Immature natural killer cell (primary cell): Measurements from ENCODE around the gene FBF1. TPM values are rescaled to one million over a fixed set of nuclear protein-coding genes. Genes with fewer than 3 reads are reported as not detected.

Experiments used
- DNase-seq, 3 donors: peaks; one replicate each; pipeline ENCODE4 v3.0.0; 2022; ENCODE audit warnings: mixed read lengths in 1 of 3
- H3K27ac Mint-ChIP-seq, 6 donors: one replicate each; pipeline ENCODE4 v1.8.0; 2020; ENCODE audit warnings: mixed read lengths in 6 of 6, mild to moderate bottlenecking in 5 of 6, inconsistent platforms in 4 of 6, moderate library complexity in 3 of 6
- H3K27me3 Mint-ChIP-seq, 3 donors: one replicate each; pipeline ENCODE4 v1.8.0; 2020 to 2021; ENCODE audit warnings: low read depth in 3 of 3, mild to moderate bottlenecking in 3 of 3, mixed read lengths in 3 of 3, moderate library complexity in 3 of 3, inconsistent platforms in 1 of 3
- H3K36me3 Mint-ChIP-seq, 3 donors: one replicate each; pipeline ENCODE4 v1.8.0; 2020; ENCODE audit warnings: mixed read lengths in 3 of 3, inconsistent platforms in 2 of 3, mild to moderate bottlenecking in 2 of 3
- H3K4me1 Mint-ChIP-seq, 2 donors: one replicate each; pipeline ENCODE4 v1.8.0; 2020; ENCODE audit warnings: inconsistent platforms in 2 of 2, mild to moderate bottlenecking in 2 of 2, mixed read lengths in 2 of 2, moderate library complexity in 1 of 2
- H3K4me3 Mint-ChIP-seq, 5 donors: one replicate each; pipeline ENCODE4 v1.8.0; 2020; ENCODE audit warnings: mild to moderate bottlenecking in 5 of 5, mixed read lengths in 5 of 5, inconsistent platforms in 3 of 5, moderate library complexity in 3 of 5
- H3K9me3 Mint-ChIP-seq, 6 donors: one replicate each; pipeline ENCODE4 v1.8.0; 2020; ENCODE audit warnings: mild to moderate bottlenecking in 6 of 6, mixed read lengths in 6 of 6, inconsistent platforms in 4 of 6, moderate library complexity in 3 of 6
- polyA plus RNA-seq, 3 donors: library from polyadenylated mRNA; unstranded; fragments of 300-500 nt; fragmentation: Illumina TruSeq; gene quantifications; one replicate each; pipeline ENCODE4 v1.2.3, GENCODE V29; 2021

The FBF1 gene
- polyA plus RNA-seq, 3 donors from 2014 or later, result 1.6 to 7.6 TPM; not detected in 1

DNA sequence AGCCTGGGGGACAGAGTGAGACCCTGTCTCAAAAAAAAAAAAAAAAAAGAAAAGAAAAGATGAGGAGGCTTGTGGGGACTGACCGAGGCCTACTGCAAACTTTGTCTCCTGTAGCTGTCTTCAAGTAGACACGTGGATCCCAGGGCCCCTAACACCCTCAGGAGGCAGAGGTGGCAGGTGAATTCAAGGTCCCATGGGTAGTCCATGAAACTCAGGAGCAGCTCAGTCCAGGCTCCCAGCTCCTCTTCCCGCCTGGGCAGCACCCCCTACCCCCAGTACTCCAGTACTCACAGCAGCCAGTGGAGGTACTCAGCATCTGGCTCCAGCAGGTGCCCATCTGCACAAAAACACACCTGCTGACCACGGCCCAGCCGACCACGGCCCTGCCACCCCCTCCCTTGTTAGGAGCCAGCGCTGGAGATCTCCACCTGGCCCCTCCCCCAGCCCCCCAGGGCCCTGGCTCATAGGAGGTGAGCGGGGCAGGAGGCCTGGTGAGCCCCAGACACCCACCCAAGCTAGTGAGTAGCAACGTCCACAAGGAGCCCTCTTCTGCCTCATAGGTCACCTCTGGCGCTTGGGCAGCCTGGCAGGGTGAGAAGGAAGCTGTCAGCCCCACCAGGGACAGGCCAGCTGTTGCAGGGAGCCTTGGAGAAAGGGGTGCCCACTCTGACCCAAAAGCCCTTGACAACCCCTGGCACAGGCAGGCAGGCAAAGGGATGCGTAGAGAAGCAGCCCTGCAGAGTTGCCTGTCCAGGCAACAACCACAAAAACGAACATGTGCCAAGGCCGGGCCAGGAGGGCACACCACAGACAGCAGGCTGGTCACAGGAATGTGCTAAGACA, 39.9 kb downstream of the FBF1 start:
- Mint-ChIP-seq H3K9me3 (no peaks in the 10 kb centered on the region), H3K27ac (no peak overlapping the region), H3K27me3 (peaks cover 0 to 3% (median 3%) of the 10 kb centered on the region in 3 donors), H3K36me3 (peaks cover 0 to 3% (median 0%) of the 10 kb centered on the region in 3 donors), H3K4me1 (peaks cover 13 to 16% of the 10 kb centered on the region in 2 donors), H3K4me3 (no peak overlapping the region)
- no peak for DNase-seq

DNA sequence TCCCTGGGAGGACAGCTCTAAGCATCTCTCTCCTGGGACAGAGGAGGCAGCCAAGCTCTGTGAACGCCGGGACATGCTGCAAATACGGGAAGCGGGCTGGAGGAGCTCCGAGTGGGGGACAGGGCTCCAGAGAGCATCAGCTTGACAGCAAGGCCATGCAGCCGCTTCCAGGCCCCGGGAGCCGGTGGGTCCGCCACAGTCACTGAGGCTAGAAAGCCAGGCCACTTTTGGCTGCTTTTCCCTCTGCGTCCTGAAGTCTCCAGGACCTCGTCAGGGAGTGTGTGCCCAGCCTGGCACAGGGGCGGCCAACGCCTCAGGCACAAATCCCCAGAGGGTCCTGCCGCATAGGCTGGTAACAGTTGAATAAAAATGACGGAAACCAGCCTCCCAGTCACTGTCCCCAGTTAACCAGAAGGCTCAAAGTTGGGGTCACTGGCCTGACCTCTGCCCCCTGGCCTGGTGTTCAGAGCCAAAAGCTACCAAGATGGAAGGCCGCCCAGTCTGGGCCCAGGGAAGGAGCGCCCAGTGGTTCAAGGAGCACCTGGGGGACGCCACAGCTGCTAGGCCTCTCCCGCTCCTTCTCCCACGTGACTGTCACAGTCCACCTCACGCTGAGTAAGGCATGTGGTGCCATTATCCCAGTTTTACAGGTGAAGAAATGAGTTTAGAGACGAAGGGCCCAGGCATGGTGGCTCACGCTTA, 40.9 kb downstream of the FBF1 start:
- no peak for DNase-seq
- Mint-ChIP-seq H3K36me3 (peaks cover 0 to 3% (median 0%) of the 10 kb centered on the region in 3 donors), H3K4me3 (no peak overlapping the region), H3K9me3 (no peaks in the 10 kb centered on the region), H3K4me1 (peaks cover 22 to 23% of the 10 kb centered on the region in 2 donors), H3K27me3 (peaks cover 0 to 3% (median 0%) of the 10 kb centered on the region in 3 donors), H3K27ac (no peak overlapping the region)

DNA sequence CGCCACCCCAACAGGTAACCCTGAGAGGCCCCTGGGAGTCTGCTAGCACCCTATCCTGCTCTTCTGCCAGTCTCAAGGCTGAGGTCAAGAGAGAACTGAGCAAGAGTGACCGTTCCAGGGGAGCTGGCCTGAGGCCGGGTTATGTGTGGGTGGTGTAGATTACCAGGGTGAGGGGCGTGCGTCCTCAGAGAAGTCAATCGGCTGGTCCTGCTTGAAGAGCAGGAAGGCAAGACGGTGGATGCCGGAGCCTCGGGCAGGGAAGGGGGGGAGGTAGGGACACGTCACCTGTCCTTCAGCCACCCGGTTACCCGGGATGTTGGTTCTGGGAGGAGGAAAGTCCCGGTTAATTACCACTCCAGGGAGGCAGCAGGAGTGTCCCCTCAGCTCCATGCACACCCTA, 41.5 kb downstream of the FBF1 start:
- Mint-ChIP-seq H3K36me3 (peaks cover 0 to 3% (median 0%) of the 10 kb centered on the region in 3 donors), H3K27ac (no peak overlapping the region), H3K9me3 (no peaks in the 10 kb centered on the region), H3K27me3 (peaks cover 0 to 3% (median 0%) of the 10 kb centered on the region in 3 donors), H3K4me1 (peaks cover 23 to 24% of the 10 kb centered on the region in 2 donors), H3K4me3 (no peak overlapping the region)
- no peak for DNase-seq

DNA sequence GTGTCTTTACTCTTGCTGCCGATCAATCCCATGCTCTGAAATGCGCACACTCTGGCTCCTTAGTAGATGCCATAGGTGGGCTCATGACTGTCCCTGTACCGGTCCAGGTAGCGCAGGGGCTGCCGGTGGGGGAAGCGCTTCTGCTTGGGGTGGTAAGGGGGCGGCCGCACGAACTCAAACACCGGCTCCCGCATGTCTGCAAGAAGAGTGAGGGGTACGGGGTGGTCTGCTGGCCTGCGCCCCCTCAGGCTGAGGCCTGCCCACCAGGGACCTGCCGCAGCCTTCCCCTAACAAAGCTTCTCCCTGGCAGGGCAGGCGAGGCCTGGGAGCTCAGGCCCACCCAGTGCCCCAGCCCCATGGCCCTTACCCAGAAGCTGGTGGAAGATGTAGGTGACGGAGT, 42.1 kb downstream of the FBF1 start:
- no peak for DNase-seq
- peak overlapping the region in 1 of 5 donors; percentile 29 for H3K4me3 Mint-ChIP-seq
- peaks cover 22 to 24% of the 10 kb centered on the region in 2 donors for H3K4me1 Mint-ChIP-seq
- H3K27ac Mint-ChIP-seq, result no peak overlapping the region
- H3K9me3 Mint-ChIP-seq, result no peaks in the 10 kb centered on the region
- peaks cover 0 to 3% (median 0%) of the 10 kb centered on the region in 3 donors for H3K36me3 Mint-ChIP-seq
- peaks cover 0 to 4% (median 2%) of the 10 kb centered on the region in 3 donors for H3K27me3 Mint-ChIP-seq

DNA sequence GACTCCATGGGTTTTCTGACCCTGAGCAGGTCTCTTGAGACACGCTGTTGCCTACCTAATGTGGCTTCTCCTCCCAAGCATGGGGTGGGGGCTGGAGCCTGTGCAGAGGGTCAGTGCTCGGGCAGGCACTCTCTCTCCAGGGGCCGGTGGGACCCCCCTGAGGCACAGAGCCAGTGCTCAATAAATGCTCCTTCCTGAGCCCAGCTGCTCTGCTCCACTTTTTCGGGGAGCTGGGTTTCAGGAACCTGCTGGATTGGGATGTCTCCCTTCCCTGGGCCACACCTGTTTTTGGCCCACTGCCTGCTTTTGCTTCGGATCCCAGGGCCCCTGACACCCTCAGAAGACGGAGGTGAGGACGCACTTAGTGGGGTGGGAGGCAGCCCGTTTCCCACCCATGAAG, 42.8 kb downstream of the FBF1 start:
- no peaks in the 10 kb centered on the region for H3K9me3 Mint-ChIP-seq
- H3K4me1 Mint-ChIP-seq, result peaks cover 23 to 26% of the 10 kb centered on the region in 2 donors
- H3K27me3 Mint-ChIP-seq, result peaks cover 0 to 4% (median 3%) of the 10 kb centered on the region in 3 donors
- H3K27ac Mint-ChIP-seq, result peak overlapping the region; percentile 78 to 88 (median 82)
- no peak for DNase-seq
- H3K36me3 Mint-ChIP-seq, result peaks cover 0 to 3% (median 0%) of the 10 kb centered on the region in 3 donors
- peak overlapping the region; percentile 68 to 83 (median 76) for H3K4me3 Mint-ChIP-seq

DNA sequence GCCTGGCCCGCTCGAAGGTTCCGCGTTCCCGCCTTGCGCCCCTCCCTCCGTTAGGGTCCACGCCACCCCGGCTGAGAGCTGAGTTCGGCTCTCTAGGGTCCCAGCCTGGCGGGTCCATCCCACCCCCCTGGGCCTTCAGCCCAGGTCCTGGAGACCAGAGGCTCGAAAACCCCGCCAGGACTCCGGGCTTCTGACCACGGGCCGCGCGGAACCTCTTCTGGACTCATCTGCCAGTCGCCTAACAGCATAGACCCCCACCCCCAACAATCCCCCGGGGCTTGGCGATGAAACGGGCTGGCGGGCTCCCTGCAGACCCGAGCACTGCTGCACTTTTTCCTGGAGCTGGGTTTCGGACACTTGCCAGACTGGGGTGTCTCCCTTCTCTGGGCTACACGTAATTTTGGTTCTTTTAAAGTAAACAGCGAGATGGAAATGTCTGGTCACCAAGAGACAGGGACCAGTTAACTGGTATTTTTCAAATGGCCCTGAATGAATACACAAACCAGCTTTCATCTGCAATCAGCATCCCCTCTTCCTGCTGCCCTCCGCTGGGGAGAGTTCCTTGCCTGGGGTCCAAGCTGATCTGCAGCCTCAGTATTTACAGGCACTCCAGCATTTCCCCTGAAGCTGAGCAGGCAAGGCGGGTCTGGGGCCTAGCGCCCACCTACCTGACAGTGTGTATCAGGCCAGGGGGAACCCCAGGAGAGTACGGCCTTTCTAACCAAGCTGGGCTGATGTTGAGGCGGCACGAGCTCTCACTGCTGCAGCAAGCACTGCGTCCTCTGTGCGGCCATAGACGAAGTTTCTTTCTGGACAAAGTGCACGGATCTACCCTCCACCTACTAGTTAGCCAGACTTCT, 43.5 kb downstream of the FBF1 start:
- no peaks in the 10 kb centered on the region for H3K9me3 Mint-ChIP-seq
- H3K27me3 Mint-ChIP-seq, result peaks cover 0 to 4% (median 3%) of the 10 kb centered on the region in 3 donors
- H3K27ac Mint-ChIP-seq, result peak overlapping the region; percentile 78 to 88 (median 82)
- no peak for DNase-seq
- H3K4me3 Mint-ChIP-seq, result peak overlapping the region; percentile 68 to 83 (median 76)
- peaks cover 0 to 3% (median 0%) of the 10 kb centered on the region in 3 donors for H3K36me3 Mint-ChIP-seq
- peaks cover 23 to 26% of the 10 kb centered on the region in 2 donors for H3K4me1 Mint-ChIP-seq

DNA sequence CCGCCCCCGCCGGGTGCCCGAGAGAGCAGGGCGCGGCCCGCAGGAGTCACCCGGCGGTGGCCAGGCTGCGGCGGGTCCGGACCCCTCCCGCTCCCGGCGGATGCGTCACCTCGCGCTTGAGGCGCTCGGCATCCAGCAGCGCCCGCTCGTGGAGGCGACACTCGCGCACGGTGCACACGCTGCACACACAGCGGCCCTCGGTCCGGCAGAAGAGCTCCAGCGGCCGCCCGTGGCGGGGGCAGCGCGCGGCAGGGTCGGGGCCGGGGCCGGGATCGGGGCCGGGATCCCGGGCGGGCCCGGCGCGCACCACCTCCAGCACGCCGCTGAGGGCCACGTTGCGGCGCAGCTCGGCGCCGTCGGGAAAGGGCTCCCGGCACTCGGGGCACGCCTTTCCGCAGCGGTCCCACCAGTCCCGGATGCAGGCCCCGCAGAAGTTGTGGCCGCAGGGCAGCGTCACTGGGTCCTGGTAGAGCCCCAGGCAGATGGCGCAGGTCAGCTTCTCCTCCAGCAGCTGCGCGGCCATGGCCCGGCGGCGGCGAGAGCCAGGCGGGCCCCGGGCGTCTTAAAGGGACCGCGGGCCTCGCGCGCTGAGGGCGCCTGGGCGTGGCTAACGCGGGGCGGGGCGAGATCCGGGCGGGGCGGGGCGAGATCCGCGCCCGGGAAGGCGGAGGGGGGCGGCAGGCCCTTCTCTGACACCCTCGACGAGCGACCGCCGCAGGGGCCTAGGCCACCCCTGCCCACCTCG, 44.3 kb downstream of the FBF1 start, which contains the start of gene TRIM65:
Gene TRIM65, minus strand, starts transcription at position 537 of the 745 bp plus-strand sequence. Its CDS starts 14 bp downstream, at position 523.
- Mint-ChIP-seq H3K27ac (peak within 1 kb of the TSS; percentile 78 to 88 (median 82)), H3K27me3 (peaks cover 0 to 4% (median 4%) of the 10 kb centered on the region in 3 donors)

DNA sequence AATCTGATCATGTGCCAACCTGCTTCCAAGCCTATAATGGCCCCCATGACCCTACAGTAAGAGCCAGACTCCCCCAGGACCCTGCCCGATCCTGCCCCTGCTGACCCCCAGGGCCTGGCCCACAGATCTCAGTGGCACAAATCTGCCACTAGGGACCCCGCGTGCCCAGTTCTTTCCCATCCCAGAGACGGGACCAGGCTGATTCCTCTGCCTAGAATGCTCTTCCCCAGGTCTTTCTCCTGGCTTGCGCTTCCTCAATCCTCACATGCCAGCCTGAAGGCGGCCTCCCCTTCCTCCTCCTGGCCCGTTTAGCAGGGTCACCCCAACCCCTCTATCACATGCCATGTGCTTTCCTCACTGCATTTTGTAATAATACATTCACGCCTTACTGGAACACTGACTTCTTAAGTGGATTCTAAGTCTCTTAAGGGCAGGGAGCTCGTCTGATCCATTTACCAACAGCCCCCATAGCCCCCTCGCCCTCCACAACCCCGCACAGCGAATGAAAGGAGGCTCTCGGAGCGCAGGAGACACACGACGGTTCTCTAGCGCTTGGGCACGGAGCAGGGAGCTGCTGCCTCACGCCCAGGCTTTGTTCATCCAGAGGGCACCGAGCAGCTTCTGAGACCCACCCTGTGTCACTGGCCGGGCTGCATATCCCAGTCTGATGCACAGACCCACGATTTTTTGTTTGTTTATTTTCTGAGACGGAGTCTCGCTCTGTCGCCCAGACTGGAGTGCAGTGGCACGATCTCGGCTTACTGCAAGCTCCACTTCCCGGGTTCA, 45.3 kb downstream of the FBF1 start:
- peaks cover 0 to 4% (median 0%) of the 10 kb centered on the region in 3 donors for H3K36me3 Mint-ChIP-seq
- DNase-seq, result peak in 1 of 3 donors; percentile 10
- H3K9me3 Mint-ChIP-seq, result no peaks in the 10 kb centered on the region
- H3K4me3 Mint-ChIP-seq, result peak overlapping the region; percentile 68 to 79 (median 77)
- peaks cover 23 to 26% of the 10 kb centered on the region in 2 donors for H3K4me1 Mint-ChIP-seq
- peak overlapping the region; percentile 43 to 86 (median 78) for H3K27ac Mint-ChIP-seq
- peaks cover 0 to 4% (median 4%) of the 10 kb centered on the region in 3 donors for H3K27me3 Mint-ChIP-seq

More for the DNA sequence above, 44.3 kb downstream of the FBF1 start, which contains the start of gene TRIM65:
- Mint-ChIP-seq H3K4me1 (peaks cover 23 to 26% of the 10 kb centered on the region in 2 donors), H3K36me3 (peaks cover 0 to 3% (median 0%) of the 10 kb centered on the region in 3 donors), H3K4me3 (peak within 1 kb of the TSS; percentile 72 to 83 (median 78)), H3K9me3 (no peaks in the 10 kb centered on the region)
- peak; percentile 74 to 79 (median 78) for DNase-seq

DNA sequence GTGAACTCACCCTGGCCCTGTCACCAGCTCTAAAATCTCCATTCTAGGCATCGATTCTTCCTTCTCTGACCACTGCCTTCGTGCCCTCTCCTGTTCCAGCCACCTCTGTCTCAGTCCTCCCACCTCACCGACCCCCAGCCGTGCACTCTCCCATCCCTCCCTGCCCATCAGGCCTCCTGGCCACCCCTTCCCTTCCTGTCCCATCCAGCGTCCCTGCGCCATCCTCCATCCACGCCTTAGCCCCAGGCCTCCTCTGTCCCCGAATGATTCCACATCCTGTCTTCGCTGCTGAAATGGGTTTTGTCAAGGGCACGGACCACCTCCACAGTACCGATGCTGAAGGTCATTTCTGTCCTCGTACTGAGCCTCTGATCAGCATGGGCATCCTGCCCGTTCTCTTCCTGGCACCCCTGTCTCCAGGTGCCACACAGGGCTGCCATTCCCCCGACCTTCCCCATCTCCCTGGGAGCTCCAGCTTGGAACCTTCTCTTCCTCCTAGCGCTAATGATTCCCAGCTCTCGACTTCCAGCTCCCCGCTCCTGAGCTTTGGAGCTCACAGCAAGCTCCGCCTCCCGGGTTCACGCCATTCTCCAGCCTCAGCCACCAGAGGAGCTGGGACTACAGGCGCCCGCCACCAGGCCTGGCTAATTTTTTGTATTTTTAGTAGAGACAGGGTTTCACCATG, 46.7 kb downstream of the FBF1 start:
- H3K27me3 Mint-ChIP-seq, result peaks cover 0 to 4% (median 4%) of the 10 kb centered on the region in 3 donors
- H3K27ac Mint-ChIP-seq, result peak overlapping the region in 5 of 6 donors; percentile 40 to 84 (median 78)
- peaks cover 0 to 10% (median 0%) of the 10 kb centered on the region in 3 donors for H3K36me3 Mint-ChIP-seq
- H3K9me3 Mint-ChIP-seq, result no peaks in the 10 kb centered on the region
- DNase-seq, result no peak
- peak overlapping the region in 4 of 5 donors; percentile 10 to 58 (median 48) for H3K4me3 Mint-ChIP-seq
- H3K4me1 Mint-ChIP-seq, result peaks cover 23 to 26% of the 10 kb centered on the region in 2 donors

DNA sequence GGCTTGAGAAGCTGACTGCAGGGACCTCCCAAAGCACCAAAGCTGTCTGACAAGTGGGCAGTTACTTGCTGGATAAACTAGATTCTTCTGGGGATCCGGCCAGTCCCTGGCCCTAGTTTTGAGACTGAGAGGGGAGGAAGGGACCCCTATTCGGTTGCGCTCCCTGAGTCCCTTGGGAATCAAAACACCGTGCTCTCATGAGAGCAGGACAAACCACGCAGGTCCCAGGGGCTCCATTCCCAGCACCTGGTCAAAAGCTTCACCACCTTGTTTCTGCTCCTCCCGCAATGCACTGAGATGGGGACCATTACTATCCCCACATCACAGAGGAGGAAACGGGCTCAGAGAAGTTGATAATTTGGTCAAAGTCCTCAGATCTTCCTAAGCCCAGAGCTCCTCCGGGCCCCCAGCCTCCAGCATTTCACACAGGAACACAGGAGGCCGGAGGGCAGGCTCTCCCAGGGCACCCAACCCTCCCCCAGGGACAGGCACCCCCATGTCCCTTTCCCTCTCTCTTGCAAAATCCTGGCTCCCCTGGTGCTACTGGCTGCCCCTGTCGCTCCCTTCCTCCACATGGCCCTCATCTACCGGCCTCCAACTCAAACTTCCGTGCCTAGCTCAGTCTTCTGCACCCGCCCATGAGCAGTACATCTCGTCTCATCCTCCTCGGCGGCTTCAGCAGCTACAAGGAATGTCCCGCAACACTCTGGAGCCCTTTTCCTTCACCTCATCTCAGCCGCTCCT, 47.4 kb downstream of the FBF1 start:
- Mint-ChIP-seq H3K9me3 (no peaks in the 10 kb centered on the region), H3K4me1 (peaks cover 23 to 26% of the 10 kb centered on the region in 2 donors), H3K4me3 (peak overlapping the region in 2 of 5 donors; percentile 42 to 58), H3K27me3 (peaks cover 0 to 4% (median 4%) of the 10 kb centered on the region in 3 donors), H3K27ac (peak overlapping the region in 5 of 6 donors; percentile 40 to 84 (median 78)), H3K36me3 (peaks cover 0 to 7% (median 0%) of the 10 kb centered on the region in 3 donors)
- no peak for DNase-seq
